H9 (cell line): ENCODE measurements around the gene CARD8. TPM values are rescaled to one million over a fixed set of nuclear protein-coding genes. Genes with fewer than 3 reads are reported as not detected.

ENCODE experiments used
- DNase-seq: peaks from one replicate; pipeline ENCODE4 v3.0.0-alpha.2; 2017
- H2AFZ ChIP-seq: one replicate; pipeline ENCODE4 v1.6.1; 2013; ENCODE audit warnings: mild to moderate bottlenecking, low read length, control low read depth, moderate library complexity
- H2AK5ac ChIP-seq: 2 replicates; pipeline ENCODE4 v1.6.1; 2013; ENCODE audit warnings: low read length, control low read depth, mixed read lengths; ENCODE audit not compliant: insufficient read length
- H2BK120ac ChIP-seq: one replicate; pipeline ENCODE4 v1.6.1; 2013; ENCODE audit warnings: low read depth, mild to moderate bottlenecking, low read length, control low read depth, inconsistent platforms; ENCODE audit not compliant: poor library complexity, severe bottlenecking
- H2BK12ac ChIP-seq: 2 replicates; pipeline ENCODE4 v1.6.1; 2013; ENCODE audit warnings: low read length, control low read depth, mixed read lengths, low read depth; ENCODE audit not compliant: insufficient read length
- H2BK15ac ChIP-seq: 2 replicates; pipeline ENCODE4 v1.6.1; 2013; ENCODE audit warnings: low read depth, low read length, control low read depth
- H2BK20ac ChIP-seq: one replicate; pipeline ENCODE4 v1.6.1; 2013; ENCODE audit warnings: low read depth, mild to moderate bottlenecking, low read length, control low read depth, inconsistent platforms; ENCODE audit not compliant: poor library complexity, severe bottlenecking
- H2BK5ac ChIP-seq: 2 replicates; pipeline ENCODE4 v1.6.1; 2013; ENCODE audit warnings: low read length, control low read depth, mixed read lengths; ENCODE audit not compliant: insufficient read length
- H3K14ac ChIP-seq: 2 replicates; pipeline ENCODE4 v1.6.1; 2013; ENCODE audit warnings: low read length, control low read depth; ENCODE audit not compliant: insufficient read depth
- H3K18ac ChIP-seq: 2 replicates; pipeline ENCODE4 v1.6.1; 2013; ENCODE audit warnings: low read depth, mild to moderate bottlenecking, mixed read lengths, low read length, control low read depth; ENCODE audit not compliant: insufficient read length
- H3K23ac ChIP-seq: 2 replicates; pipeline ENCODE4 v1.6.1; 2013; ENCODE audit warnings: low read length, control low read depth, mixed read lengths, low read depth; ENCODE audit not compliant: insufficient read length
- H3K23me2 ChIP-seq: 2 replicates; pipeline ENCODE4 v1.6.1; 2013; ENCODE audit warnings: low read depth, mild to moderate bottlenecking, mixed read lengths, low read length, control low read depth; ENCODE audit not compliant: insufficient read length, poor library complexity, severe bottlenecking
- H3K27ac ChIP-seq: 2 replicates; pipeline ENCODE4 v1.5.1; 2013; ENCODE audit warnings: low read length, control low read depth, mixed read lengths, low read depth; ENCODE audit not compliant: insufficient read length
- H3K27me3 ChIP-seq: 2 replicates; pipeline ENCODE4 v1.6.1; 2013; ENCODE audit warnings: low read length, control low read depth, inconsistent platforms; ENCODE audit not compliant: insufficient read depth
- H3K4ac ChIP-seq: 2 replicates; pipeline ENCODE4 v1.6.1; 2013; ENCODE audit warnings: low read depth, mild to moderate bottlenecking, control low read depth, inconsistent platforms, low read length, moderate library complexity
- H3K4me1 ChIP-seq: 2 replicates; pipeline ENCODE4 v1.6.1; 2013; ENCODE audit warnings: low read length, control low read depth, inconsistent platforms; ENCODE audit not compliant: insufficient read depth
- H3K4me2 ChIP-seq: 2 replicates; pipeline ENCODE4 v1.6.1; 2013; ENCODE audit warnings: low read length, control low read depth, mixed read lengths; ENCODE audit not compliant: insufficient read length, insufficient read depth
- H3K56ac ChIP-seq: 2 replicates; pipeline ENCODE4 v1.6.1; 2013; ENCODE audit warnings: low read depth, mild to moderate bottlenecking, mixed read lengths, low read length, control low read depth; ENCODE audit not compliant: insufficient read length
- H3K79me1 ChIP-seq: 2 replicates; pipeline ENCODE4 v1.6.1; 2013; ENCODE audit warnings: low read depth, mild to moderate bottlenecking, moderate library complexity, low read length, control low read depth, inconsistent platforms; ENCODE audit not compliant: insufficient read depth, poor library complexity, severe bottlenecking
- H3K79me2 ChIP-seq: 2 replicates; pipeline ENCODE4 v1.6.1; 2013; ENCODE audit warnings: low read length, control low read depth, inconsistent platforms; ENCODE audit not compliant: insufficient read depth
- H3K9ac ChIP-seq: 2 replicates; pipeline ENCODE4 v1.6.1; 2013; ENCODE audit warnings: low read length, control low read depth, mixed read lengths; ENCODE audit not compliant: insufficient read length; ENCODE audit errors: extremely low read depth
- H3K9me3 ChIP-seq: one replicate; pipeline ENCODE4 v1.6.1; 2013; ENCODE audit warnings: low read depth, low read length, inconsistent platforms; ENCODE audit not compliant: control insufficient read depth
- H3T11ph ChIP-seq: one replicate; pipeline ENCODE4 v1.6.1; 2013; ENCODE audit warnings: mild to moderate bottlenecking, low read length, control low read depth, inconsistent platforms
- H4K20me1 ChIP-seq: one replicate; pipeline ENCODE4 v1.6.1; 2013; ENCODE audit not compliant: control insufficient read depth, insufficient read length, insufficient read depth
- H4K5ac ChIP-seq: 2 replicates; pipeline ENCODE4 v1.6.1; 2013; ENCODE audit warnings: low read depth, mild to moderate bottlenecking, mixed read lengths, low read length, control low read depth; ENCODE audit not compliant: insufficient read length
- H4K8ac ChIP-seq: replicated peaks from 2 replicates; pipeline ENCODE4 v1.6.1; 2013; ENCODE audit warnings: low read length, control low read depth, mixed read lengths, low read depth; ENCODE audit not compliant: insufficient read length
- H4K91ac ChIP-seq: 2 replicates; pipeline ENCODE4 v1.6.1; 2013; ENCODE audit warnings: low read depth, mild to moderate bottlenecking, moderate library complexity, mixed read lengths, low read length, control low read depth; ENCODE audit not compliant: insufficient read length
- H3K27ac Mint-ChIP-seq, 3 experiments: 2 replicates in 2 of 3; 3 replicates in 1 of 3; pipeline ENCODE4 v1.8.0; 2020 to 2021; ENCODE audit warnings: mixed read lengths in 3 of 3, mild to moderate bottlenecking in 1 of 3, moderate library complexity in 1 of 3
- H3K27me3 Mint-ChIP-seq: 2 replicates; pipeline ENCODE4 v1.8.0; 2021; ENCODE audit warnings: low read depth, mild to moderate bottlenecking, moderate library complexity, mixed read lengths
- H3K36me3 Mint-ChIP-seq, 3 experiments: 2 replicates in 2 of 3; 3 replicates in 1 of 3; pipeline ENCODE4 v1.8.0; 2020 to 2021; ENCODE audit warnings: low read depth in 3 of 3, mixed read lengths in 3 of 3; ENCODE audit not compliant: insufficient read depth in 1 of 3
- H3K4me1 Mint-ChIP-seq, 2 experiments: 2 replicates each; pipeline ENCODE4 v1.8.0; 2020; ENCODE audit warnings: mixed read lengths in 2 of 2
- H3K4me3 Mint-ChIP-seq, 2 experiments: 2 replicates in 1 of 2; 3 replicates in 1 of 2; pipeline ENCODE4 v1.8.0; 2020 to 2021; ENCODE audit warnings: mild to moderate bottlenecking in 2 of 2, mixed read lengths in 2 of 2, moderate library complexity in 1 of 2
- H3K9me3 Mint-ChIP-seq, 2 experiments: 2 replicates in 1 of 2; 3 replicates in 1 of 2; pipeline ENCODE4 v1.8.0; 2020; ENCODE audit warnings: mild to moderate bottlenecking in 2 of 2, mixed read lengths in 2 of 2, moderate library complexity in 1 of 2
- CTCF ChIP-seq: fragments of 200-600 bp; sonication (generic); conservative IDR thresholded peaks from 3 replicates; pipeline ENCODE4 v1.8.0; 2021; ENCODE audit warnings: antibody characterized with exemption, mild to moderate bottlenecking
- WGBS: extraction: QIAGEN DNeasy Blood & Tissue Kit; methylation state at CpG from one replicate; pipeline ENCODE4 v1.1.7; 2013; ENCODE audit warnings: missing lambda C conversion rate, low lambda C conversion rate, mixed read lengths; ENCODE audit not compliant: insufficient read length; ENCODE audit errors: extremely low coverage; 5-methylcytosine and 5-hydroxymethylcytosine counted together
- total RNA-seq: library from RNA; stranded (reverse); gene quantifications from 2 replicates; pipeline ENCODE4 v1.2.1, GENCODE V29; 2021

CARD8 gene
- total RNA-seq, 1 experiment from 2014 or later: 21.0 TPM

- Histone ChIP-seq H3K23ac (no peak overlapping the region), H3K4me2 (no peak overlapping the region), H4K8ac (no peak overlapping the region), H3K23me2 (no peaks in the 10 kb centered on the region), H3K27me3 (no peaks in the 10 kb centered on the region), H3K4ac (no peak overlapping the region), H4K5ac (no peak overlapping the region), H3K9me3 (no peaks in the 10 kb centered on the region), H2BK12ac (no peak overlapping the region), H4K20me1 (no peaks in the 10 kb centered on the region), H2AFZ (no peak overlapping the region), H3K79me2 (no peaks in the 10 kb centered on the region), H2BK20ac (no peak overlapping the region), H3K4me1 (0 out of 2 replicates have a peak, but pooled peaks cover 2% of the 10 kb centered on the region), H2BK5ac (no peak overlapping the region), H3T11ph (no peak overlapping the region), H2AK5ac (no peak overlapping the region), H4K91ac (no peak overlapping the region), H3K18ac (no peak overlapping the region), H3K79me1 (no peaks in the 10 kb centered on the region), H3K56ac (no peak overlapping the region), H2BK120ac (no peak overlapping the region), H3K27ac (no peak overlapping the region), H2BK15ac (no peak overlapping the region), H3K9ac (no peak overlapping the region), H3K14ac (no peak overlapping the region)
- no peak for DNase-seq
- Mint-ChIP-seq H3K4me1 (peaks cover 15 to 21% of the 10 kb centered on the region in 2 experiments), H3K27me3 (no peaks in the 10 kb centered on the region; the same call in 1 of the 2 replicates), H3K36me3 (peaks cover 27 to 45% (median 27%) of the 10 kb centered on the region in 3 experiments), H3K9me3 (peaks cover 10 to 20% of the 10 kb centered on the region in 2 experiments), H3K4me3 (no peak overlapping the region), H3K27ac (peak overlapping the region in 1 of 3 experiments; percentile 71; a peak in 1 of 7 replicates)
- no peak for TF ChIP-seq CTCF
- WGBS: no CpG with 5 or more reads among the region's 3 CpGs
Observed at GRCh38 chr19:48190885-48191284, 64.8 kb downstream of the CARD8 start.
